KBM-7 (cell line): ENCODE measurements around the gene DIDO1.
A peak's percentile ranks its signal among the peaks of the same experiment; 100 is the strongest.

Source experiments
- DNase-seq: peaks from one replicate; pipeline ENCODE4 v3.0.0-alpha.2; 2015
- in situ Hi-C: fragments of 300-500 bp; cut with MboI; formaldehyde crosslinking; loops from 2 replicates; pipeline ENCODE4 v1.14.3; 2020; ENCODE audit warnings: low sequenced_read_pairs, low pct_unique_long_range_greater_than_20kb, mixed read lengths

The DIDO1 gene

DNA sequence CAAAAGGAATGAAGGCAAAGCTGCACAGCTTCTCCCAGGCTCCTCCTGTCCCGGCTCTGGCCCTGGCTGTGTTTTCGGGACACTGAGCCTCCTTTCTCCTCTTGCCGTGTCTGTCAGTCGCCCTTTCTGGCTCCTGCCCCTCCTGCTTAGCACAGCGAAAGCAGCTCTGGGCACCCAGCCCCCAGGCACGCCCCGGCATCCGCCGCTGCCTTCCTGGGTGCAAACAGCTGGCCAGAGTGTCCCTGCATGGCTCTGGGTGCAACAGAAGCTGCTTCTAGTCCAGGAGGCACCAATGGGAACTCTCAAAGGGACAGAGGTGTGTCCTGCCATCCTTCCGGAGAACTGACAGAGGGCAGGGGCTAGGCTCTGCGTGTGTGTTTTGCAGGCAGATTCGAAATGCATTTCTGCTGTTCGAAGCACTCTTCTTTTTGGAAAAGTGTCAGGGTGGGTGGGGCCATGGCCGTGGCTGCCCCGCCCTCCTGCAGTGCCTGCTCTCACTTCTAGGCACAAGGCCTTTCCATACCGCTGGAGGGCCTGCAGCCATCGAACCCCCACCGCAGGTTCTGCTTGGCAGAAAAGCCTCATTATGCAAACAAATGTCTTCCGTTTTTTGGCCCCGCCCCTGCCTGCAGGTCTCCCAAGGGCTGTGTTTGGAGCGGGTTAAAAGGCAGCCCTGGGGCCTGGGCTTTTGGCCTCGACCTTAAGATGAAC, 93.9 kb downstream of the DIDO1 start:
- in situ Hi-C loops, result no loop called here
- peak; percentile 96 for DNase-seq

DNA sequence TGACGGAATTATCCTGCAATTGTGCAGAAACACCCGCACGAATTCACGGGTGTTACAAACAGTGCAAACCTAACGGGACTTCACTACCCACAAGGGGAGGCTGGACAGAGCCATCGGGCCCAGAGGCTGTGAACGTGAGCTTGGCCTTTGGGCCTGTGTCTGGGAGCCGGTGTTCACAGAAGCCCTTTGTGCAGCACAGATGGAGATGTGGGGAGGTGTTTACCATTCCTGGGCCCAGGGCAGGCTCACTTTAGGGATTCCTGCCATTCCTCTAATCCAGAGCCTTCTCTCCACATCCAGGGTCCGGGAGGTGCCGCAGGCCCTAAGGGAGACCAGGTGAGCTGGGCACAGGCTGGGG, 94.5 kb downstream of the DIDO1 start:
- in situ Hi-C loops, result no loop called here
- DNase-seq, result no peak

DNA sequence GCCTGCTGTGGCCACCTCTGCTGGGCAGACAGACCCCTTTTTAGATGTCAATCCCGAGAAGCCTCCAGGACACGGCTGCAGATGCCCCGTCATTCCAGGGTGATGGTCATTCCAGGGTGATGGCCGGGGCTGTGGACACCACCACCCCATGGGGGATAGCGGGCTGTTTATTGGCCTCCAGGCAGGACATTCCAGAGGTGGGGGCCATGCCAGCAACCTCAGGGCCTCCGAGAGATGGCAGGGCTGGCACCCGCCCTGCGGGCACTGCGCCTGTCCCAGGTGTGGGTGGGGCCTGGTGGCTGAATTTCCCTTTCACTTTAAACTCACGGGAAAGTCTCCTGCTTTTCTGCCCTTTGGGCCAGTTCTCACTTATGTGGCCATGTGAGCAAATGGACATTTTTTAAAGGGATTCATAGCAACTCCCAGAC, 94.9 kb downstream of the DIDO1 start:
- in situ Hi-C loops, result no loop called here
- DNase-seq, result no peak

DNA sequence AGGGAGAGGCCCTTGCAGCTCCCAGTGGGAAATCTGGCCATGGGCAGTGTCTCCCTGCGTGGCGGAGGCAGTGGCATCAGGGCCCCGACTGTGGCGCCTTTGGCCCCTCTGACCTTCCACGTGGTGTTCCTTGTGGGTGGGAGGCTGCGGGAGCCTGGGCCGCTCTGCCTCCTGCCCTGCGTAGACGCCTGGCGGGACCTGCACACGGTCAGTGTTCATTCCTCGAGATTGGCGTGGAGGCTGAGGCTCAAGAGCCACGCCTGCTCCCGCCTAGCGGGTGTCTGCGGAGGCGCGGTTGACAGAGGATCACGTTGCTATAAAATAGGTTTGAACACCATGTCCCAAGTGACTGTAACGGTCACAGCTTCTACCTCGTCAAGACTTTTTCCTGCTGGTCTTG, 95.5 kb downstream of the DIDO1 start:
- in situ Hi-C loops, result no loop called here
- no peak for DNase-seq

DNA sequence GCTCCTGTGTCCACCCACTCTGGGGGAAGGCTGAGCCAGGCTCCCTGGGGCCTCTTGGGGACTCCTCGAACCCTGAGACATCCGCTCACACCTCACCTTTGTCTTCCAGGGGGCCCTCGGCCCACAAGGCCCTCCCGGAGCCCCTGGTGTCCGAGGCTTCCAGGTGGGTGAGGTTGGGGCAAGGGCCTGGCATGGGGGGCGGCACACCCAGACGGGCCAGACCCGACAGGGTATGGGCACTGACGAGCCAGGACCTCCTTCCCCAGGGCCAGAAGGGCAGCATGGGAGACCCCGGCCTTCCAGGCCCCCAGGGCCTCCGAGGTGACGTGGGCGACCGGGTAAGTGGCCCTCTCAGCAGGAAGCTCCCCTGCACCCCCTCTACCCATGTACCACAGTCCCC, 96.1 kb downstream of the DIDO1 start:
- in situ Hi-C loops, result no loop called here
- DNase-seq, result no peak

DNA sequence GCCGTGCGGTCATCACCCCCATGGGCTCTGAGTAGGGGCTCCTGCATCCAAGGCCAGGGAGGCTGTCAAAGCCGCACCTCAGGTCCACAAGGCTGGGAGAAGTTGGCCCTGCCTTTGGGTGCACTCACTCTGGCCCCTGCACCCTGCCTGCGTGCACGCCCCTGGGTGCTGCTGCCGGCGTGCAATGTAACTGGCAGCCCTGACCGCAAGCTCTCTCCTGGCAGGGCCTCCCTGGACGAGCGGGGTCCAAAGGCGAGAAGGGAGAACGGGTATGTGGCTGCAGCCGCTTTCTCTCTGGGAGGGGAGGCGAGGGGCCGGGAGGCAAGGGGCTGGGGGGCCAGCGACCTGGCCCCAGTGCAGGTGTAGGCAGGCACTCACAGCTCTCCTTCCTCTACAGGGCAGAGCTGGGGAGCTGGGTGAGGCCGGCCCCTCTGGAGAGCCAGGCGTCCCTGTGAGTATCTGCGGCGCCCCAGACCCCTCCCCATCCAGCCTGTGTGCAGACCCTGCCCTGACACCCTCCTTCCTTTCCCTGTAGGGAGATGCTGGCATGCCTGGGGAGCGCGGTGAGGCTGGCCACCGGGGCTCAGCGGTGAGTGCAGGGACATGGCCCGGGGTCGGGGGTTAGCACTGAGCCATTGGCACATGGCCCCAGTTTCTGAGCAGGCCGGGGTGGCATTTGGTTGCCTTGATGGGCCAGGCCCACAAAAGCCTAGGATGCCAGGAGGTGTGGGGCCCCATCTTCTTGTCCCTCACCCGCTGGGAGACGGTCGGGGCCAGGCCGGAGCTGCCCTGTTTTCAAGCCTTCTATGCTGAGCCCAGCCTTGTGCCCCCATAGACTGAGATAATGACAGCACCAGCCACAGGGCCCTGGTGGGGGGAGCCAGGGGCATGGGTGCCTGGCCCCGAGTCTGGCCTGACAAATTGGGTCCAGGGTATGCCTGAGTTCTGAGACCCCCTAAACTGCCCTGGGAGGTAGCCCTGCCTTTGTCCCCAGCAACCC, 96.8 kb downstream of the DIDO1 start:
- DNase-seq, result no peak

DNA sequence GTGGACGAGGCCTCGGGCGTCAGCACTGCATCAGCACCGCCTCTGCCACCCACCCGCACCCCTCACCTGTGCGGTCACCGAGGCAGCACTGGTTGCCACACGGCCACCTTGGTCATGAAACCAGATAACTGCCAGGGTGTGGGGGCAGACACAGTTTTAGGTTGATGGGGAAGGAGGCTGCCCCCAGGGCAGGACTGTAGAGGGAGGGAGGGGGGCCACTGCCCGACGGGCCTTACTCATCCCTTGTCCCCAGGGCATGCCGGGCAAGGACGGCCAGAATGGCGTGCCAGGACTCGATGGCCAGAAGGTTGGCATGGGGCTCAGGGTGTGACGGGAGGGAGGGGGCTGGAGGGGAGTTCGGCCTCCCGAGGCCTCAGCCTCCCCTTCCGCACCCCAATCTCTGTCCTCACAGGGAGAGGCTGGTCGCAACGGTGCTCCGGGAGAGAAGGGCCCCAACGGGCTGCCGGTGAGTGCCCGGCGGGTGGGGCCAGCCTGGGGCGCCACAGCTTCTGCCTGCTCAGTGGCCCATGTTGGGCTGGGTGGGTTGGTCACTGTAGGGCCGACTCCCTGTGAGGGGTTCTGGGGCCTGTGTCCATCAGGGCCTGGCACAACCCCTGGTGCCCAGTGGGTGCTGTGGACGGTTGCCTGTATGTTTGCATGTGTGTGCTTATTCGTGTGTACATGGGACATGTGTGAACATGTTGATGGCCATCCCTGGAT, 97.6 kb downstream of the DIDO1 start:
- in situ Hi-C loops, result no loop called here
- DNase-seq, result no peak

More for the DNA sequence above, 96.8 kb downstream of the DIDO1 start:
- in situ Hi-C loops, result no loop called here

DNA sequence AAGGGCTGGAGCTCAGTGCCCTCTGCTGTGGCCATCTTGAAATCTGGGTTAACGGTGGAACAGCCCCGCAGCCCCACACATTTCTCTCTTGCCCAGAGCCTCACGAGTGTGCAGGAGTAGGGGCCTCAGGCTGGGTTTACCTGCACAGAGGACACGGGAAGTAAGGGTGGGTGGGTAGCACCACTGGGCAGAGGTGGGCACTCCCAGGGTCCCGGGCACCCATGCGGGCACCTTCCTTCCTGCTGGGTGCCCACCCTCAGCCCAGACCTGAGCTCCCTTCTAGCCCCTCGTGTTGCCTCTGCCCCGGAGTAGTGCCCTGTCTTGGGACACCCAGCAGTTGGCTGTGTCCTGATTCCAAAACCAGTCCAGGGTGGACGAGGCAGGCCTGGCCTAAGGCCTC, 98.3 kb downstream of the DIDO1 start:
- DNase-seq, result no peak
- in situ Hi-C loops, result no loop called here
